GM12891 (cell line): ENCODE results near the gene ST7.

Experiments used
- PAX5 ChIP-seq: IDR thresholded peaks from 2 replicates; pipeline ENCODE4 v1.6.1; 2011; ENCODE audit warnings: low read length, moderate library complexity, mild to moderate bottlenecking; ENCODE audit not compliant: insufficient read depth, severe bottlenecking
- POLR2A ChIP-seq: IDR thresholded peaks from 2 replicates; pipeline ENCODE4 v1.6.1; 2011; ENCODE audit warnings: low read depth, low read length, control low read depth
- POLR2AphosphoS5 ChIP-seq: IDR thresholded peaks from 2 replicates; pipeline ENCODE4 v1.6.1; 2011; ENCODE audit warnings: low read depth, low read length, control low read depth
- POU2F2 ChIP-seq: IDR thresholded peaks from 2 replicates; pipeline ENCODE4 v1.6.1; 2011; ENCODE audit warnings: low read depth, mild to moderate bottlenecking, control low read depth, low read length, moderate library complexity
- SPI1 ChIP-seq: IDR thresholded peaks from 2 replicates; pipeline ENCODE4 v1.6.1; 2011; ENCODE audit warnings: low read depth, low read length, control low read depth

DNA sequence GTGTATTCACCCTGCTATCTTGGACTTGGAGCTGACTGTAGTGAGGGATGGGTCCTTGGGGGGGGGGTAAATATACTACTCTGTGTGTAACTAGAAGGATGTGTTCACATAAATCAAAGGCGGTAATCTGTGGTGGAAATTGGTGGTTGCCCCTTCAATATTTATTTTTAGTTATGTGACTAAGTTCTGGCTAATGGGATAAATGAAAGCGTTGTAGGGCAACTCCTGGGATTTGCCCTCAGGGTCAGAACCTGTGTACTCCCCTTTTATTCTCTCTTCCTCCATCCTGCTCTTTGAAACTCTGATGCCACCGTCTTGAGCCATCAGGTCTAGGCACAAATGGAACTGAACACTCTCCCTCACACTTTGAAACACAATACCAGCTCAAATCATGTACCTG lies 24.3 kb upstream of the ST7 start:
- TF ChIP-seq POLR2AphosphoS5 (no peak), POLR2A (no peak), SPI1 (no peak), PAX5 (no peak), POU2F2 (no peak)
